GM19239 (cell line): ENCODE measurements around the gene MMP28.
"Not testable (repeated sequence)": the region's sequence is repeated elsewhere in the genome, so short reads cannot be mapped to it uniquely, and the experiment has no call there.

Experiments
- DNase-seq: peaks from one replicate; pipeline ENCODE4 v3.0.0; 2011; ENCODE audit warnings: low spot score; ENCODE audit not compliant: insufficient read length
- FAIRE-seq: peaks from 2 replicates; lab custom pipeline; 2011; peaks lifted over from hg19 to GRCh38; lab: Jason Lieb, UNC

The MMP28 gene

DNA sequence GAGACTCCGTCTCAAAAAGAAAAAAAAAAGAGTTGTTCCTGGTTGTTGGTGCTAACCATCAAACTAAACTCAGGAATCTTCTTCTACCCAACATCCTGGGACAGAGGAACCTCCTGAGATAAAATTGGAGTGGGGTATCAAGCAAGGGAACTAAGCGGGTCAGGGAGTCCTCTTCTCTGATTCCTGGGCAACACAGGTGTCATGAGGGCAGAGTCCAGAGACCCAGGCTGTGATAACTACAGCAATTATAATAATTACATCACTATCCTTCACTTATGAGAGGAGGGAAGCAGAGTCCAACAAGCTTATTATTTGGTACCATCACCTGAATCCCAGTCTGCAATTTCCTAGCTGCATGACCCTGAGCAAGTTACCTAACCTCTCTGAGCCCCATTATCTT, 26.6 kb downstream of the MMP28 start:
- FAIRE-seq (no peak), DNase-seq (no peak)

DNA sequence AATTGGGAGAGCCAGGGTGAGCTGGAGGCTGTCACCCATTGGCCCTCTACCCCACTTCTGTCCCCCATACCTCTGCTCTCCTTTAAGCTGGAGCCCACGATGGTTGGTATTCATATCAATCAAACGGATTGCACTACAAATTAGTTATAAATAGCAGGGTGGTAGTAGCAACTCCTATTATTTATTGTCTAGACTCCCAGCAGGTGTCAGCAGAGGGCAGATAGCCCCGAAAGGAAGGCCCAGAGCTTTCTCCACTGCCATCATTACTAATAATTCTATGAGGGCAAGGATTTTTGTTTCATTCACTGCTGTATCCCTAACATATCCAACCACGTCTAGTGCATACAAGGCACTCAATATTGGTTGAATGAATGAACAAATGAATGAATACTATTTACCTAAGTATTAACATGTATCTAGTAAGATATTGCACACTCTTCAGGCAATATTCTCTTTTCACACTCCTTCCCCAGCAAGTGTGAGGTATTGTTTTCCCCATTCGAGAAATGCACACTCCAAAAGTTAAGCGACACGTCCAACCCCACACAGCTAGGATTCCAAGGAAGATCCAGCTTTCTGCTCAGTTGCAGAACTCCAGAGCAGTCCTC, 28.4 kb downstream of the MMP28 start:
- FAIRE-seq = no peak

GRCh38 chr17:35766489-35766877, 29.0 kb downstream of the MMP28 start:
- FAIRE-seq (no peak), DNase-seq (no peak)

More for the DNA sequence above, 28.4 kb downstream of the MMP28 start:
- peak; percentile 62 for DNase-seq

- FAIRE-seq (no peak), DNase-seq (no peak)
Observed at GRCh38 chr17:35765756-35766488, 29.5 kb downstream of the MMP28 start.

DNA sequence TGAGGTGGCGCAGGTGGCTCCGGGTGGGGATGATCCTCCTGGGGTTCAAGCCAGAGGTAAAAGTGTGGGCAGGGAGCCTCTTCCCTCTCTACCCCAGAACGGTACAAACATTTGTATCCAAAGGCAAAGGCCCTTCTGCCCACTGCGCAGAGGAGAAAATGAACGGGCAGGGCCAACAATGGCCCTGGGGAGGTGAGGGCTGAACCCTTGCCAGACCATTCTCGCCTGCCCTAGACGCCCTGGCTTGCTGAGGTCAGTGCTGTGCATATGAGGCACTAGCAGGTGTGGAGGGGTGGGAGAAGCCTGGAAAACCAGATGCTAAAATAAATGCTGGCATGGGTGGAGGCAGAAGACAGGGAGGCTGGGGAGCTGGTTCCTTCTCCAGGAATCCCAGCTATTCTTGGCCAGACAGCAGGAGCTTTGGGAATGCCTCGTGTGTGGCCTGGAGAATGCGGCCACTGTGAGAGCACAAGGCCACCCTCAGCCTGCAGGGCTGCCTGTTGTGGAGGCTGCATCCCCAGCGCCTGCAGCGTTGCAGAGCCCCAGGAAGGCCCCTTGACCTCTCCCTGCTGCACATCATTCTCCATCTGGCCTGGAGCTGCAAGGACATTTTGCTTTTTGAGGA, 30.2 kb downstream of the MMP28 start:
- FAIRE-seq (no peak), DNase-seq (no peak)

- FAIRE-seq = no peak
- DNase-seq = peak; percentile 99
Observed at GRCh38 chr17:35764123-35764991, 31.1 kb downstream of the MMP28 start.

GRCh38 chr17:35763767-35764122, 31.7 kb downstream of the MMP28 start:
- FAIRE-seq (no peak), DNase-seq (no peak)

DNA sequence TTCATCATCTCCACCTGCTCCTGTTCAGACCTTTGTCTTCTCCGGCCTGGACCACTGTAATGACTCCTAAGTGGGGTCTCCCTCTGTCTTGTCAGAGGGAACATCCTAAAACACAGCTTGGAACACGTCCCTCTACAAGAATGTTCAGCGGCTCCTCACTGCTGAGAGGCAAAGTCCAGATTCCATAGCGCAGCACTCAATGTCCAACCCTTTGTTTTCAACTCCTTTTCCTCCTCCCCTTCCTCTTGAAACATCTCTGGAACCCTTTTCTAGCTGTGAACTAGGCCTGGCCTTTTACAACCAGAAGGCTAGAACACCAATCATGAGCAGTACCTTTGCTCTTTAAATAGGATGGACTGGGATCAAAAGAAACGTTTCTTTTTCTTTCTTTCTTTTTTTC, 33.8 kb downstream of the MMP28 start:
- DNase-seq (no peak), FAIRE-seq (no peak)

DNA sequence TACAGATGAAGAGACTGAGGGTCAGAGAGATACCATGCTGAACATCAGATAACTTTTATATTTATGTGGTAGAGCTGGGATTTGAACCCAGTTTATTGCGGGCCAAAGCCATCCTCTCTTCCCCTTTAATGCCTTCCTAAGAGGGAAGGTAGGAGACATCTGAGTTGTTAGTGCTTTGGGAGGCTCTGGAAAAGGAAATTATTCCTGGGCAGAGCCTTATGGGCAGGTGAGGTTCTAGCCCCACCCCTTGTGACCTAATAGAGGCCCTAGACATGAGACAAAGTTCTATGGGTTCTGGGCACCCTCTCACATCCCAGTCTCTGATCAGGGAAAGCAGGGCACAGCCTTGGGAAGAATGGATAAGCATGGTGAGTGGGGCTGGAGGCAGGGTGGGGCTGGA, 34.9 kb downstream of the MMP28 start, which contains the start of gene C17orf50:
Gene C17orf50 (plus strand): TSS at position 301 of the 400 bp plus-strand sequence. CDS start 55 bp downstream, at position 356.
- DNase-seq (no peak), FAIRE-seq (no peak)

DNA sequence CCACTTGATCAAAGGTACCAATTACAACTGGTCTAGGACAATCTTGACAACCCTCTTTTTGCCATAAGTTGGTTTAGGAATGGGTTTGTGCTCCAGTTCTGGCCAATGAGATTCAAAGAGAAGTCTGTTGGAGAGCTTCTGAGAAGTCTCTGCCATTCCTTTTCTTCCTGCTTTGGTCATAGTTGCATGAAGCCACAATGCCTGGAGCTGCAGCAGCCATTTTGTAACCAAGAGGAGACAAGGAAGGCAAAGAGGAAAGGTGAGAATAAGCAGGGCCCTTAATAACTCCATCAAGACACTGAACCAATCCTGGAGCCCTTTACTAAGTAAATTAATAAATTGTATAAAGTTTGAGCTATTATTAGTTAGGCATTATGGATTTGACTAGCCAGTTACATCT, 38.2 kb downstream of the MMP28 start:
- no peak for FAIRE-seq
- no peak for DNase-seq

DNA sequence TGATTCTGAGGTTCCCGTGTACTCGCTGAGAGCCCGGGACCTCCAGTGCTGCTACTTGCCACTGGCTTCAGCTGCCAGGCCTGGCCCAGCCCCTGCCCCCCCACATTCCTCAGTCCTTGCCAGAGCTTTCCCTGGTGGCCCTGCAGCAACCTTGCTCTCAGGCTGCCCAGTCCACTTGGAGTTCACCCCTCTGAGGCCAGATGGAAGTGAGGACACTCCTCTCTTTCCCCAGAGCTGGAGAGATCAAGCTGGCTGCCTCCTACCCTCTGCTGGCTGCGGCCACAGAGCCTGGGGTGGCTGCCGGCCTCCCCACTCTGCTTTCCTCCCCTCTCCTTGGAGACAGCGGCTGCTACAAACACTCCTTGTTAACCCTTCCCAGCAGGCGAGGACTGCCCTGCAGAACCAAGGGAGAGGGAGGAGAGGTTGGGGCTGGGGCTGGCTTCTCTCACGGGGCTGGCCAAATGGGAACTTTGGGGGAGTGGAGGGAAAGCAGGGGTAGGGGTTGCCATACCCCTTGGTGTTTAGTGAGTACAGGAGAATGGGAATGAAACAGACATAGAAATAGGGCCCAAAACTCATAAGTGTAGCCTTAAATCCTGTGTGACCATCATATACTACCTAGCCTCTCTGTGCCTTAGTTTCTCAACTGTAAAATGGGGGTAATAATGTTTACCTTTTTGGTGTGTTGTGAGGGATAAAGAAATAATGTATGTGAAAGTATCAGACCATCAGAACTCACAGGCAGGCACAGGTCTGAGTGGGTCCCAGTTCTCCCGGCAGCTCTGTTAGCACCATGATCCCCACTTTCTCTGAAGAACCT, 42.3 kb downstream of the MMP28 start, which contains the start of gene GAS2L2:
Gene GAS2L2 (minus strand): TSS at position 295 of the 820 bp plus-strand sequence. CDS start 389 bp downstream, outside the sequence.
- no peak for FAIRE-seq
- DNase-seq = no peak

DNA sequence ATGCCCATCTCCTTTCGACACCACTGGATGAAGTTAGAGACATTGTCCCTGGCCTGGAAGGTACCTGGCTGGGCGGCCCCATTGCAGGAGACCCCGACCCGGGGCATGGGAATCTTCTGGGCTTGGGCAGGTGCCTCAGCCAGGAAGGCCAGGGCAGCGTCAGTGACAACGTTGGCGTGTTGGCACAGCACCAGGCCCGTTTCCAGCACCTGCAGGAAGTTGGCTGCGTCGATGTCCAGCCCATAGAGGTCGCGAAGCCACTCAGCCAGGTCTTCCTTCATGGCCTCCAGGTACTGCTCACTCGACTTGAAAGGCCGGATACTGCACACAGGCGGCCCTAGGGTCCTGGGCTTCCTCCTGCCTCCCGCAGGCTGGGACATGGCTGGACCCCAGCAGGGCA, 43.0 kb downstream of the MMP28 start:
- DNase-seq (no peak), FAIRE-seq (no peak)

- DNase-seq, FAIRE-seq: not testable (repeated sequence)
Observed at GRCh38 chr17:35751541-35751940, 43.9 kb downstream of the MMP28 start.

DNA sequence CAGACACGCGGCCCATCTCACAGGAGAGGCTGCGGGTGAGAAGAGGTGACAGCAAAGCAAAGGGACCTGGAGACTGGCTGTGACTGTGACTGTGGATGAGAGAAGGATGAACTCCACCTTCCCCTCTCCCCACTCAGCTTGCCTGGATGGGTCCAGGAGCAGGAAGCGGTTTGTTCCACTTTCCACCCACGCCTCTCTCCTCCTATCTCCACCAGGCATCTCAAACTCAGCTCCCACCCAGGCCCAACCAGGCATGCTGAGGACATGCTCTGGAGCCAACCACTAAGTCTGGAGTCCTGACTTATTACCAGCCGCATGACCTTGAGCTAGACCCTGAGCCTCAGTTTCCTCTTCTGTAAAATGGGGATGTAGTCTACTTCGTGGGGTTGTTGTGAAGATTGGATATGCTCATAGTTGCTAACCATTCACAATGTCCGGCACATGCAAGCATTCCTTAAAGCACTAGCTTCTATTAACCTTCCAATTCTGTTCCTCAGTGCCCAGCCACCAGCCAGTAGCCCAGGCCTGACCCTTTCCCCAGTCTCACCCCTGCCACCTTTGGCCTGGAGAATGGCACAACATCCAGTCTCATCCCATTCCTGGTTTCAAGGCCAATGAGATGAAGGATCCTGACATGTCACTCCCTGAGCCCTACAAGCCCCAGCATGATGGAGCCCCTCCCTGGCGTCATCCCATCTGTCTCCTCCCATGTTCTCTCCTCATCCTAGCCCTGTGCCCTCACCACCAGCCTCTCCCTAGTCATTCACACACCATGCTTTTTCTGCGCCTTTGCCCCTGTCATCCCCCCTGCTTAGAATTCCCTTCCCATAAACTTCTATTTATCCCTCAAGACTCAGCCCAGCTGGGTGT, 44.7 kb downstream of the MMP28 start:
- FAIRE-seq (no peak), DNase-seq (no peak)

- DNase-seq = no peak
- no peak for FAIRE-seq
Observed at GRCh38 chr17:35749560-35750412, 45.7 kb downstream of the MMP28 start.

DNA sequence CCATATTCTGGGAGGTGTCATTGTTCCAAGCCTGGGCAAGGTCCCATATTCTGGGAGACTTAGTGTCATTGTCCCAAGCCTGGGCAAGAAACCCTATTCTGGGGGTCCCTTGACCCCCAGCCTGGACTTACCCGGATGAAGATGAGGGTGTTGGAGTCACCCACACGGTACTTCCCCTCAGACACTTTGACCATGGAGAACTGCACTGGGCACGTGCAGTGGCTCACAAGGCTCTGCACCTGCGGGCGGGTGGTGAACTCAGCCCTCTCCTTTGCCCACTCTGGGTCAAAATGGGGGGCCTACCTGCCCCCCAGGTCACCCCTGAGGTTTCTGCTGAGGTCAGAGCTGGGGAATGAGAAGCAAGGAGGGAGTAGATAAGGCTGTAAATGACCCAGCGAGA, 46.5 kb downstream of the MMP28 start:
- no peak for FAIRE-seq
- DNase-seq = no peak

DNA sequence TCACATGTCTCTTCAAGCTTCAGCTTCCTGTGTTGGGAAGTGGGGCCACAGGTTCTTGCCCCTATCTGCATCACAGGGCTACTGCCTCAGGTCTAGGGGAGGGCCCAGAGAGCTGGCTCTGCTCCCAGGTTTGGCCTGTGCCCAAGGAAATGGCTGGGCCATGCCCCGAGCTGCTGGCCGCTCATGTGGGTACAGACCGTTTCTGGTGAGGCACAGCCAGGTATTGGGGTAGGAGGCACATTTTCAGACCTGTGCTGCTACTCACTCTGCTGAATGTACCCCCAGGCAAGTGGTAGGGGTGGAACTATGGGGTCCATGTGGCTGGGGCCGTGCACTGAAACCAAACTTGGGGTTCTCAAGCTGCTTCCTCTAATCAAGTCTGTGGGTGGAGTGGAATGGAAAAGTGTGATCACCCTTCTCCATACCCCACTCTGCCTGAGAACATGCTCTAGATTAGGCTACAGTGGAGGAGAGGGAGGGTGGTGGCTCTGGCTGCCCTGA, 47.0 kb downstream of the MMP28 start:
- DNase-seq = no peak
- FAIRE-seq = no peak
